Right ventricle myocardium superior (tissue), 1 donor: Measurements from ENCODE around the gene HIVEP1. TPM values are rescaled to one million over a fixed set of nuclear protein-coding genes. Genes with fewer than 3 reads are reported as not detected.
A peak's percentile ranks its signal among the peaks of the same experiment; 100 is the strongest.

Experiments
- ATAC-seq: fragments of 200-7000 bp; cut with Tn5 transposase; one replicate; pipeline ENCODE4 v1.9.1; 2020; ENCODE audit warnings: mild to moderate bottlenecking; ENCODE audit not compliant: poor library complexity
- DNase-seq: peaks from one replicate; pipeline ENCODE4 v3.0.0-alpha.2; 2020
- intact Hi-C: fragments of 100-400 bp; cut with DNase I; formaldehyde crosslinking; loops from one replicate; pipeline ENCODE4 v1.11.2; 2022
- total RNA-seq: library from RNA; stranded (reverse); fragmentation: NEBNext Ultra II Directional; extraction: Animal tissue kit (Norgen Biotek cat#: 25700); gene quantifications from one replicate; pipeline ENCODE4 v1.2.1, GENCODE V29; 2021
- donor health status: DM: no; HTN: yes; CAD: no; lungs with severe emphysema.

Gene HIVEP1
- total RNA-seq, 1 donor from 2014 or later = 12.0 TPM

GRCh38 chr6:11987386-11987785 lies 24.7 kb upstream of the HIVEP1 start:
- DNase-seq (no peak), ATAC-seq (no peak)
- intact Hi-C loops = no loop called here

- DNase-seq (no peak), ATAC-seq (no peak)
- intact Hi-C loops = no loop called here
These were observed 22.7 kb upstream of the HIVEP1 start for GRCh38 chr6:11989386-11989785.

- no peak for DNase-seq
- ATAC-seq = no peak
- intact Hi-C loops = no loop called here
These were observed 20.0 kb upstream of the HIVEP1 start for GRCh38 chr6:11992086-11992485.

GRCh38 chr6:11994875-11995461 lies 17.1 kb upstream of the HIVEP1 start:
- no peak for ATAC-seq

GRCh38 chr6:11996751-11997150 lies 15.4 kb upstream of the HIVEP1 start:
- intact Hi-C loops = no loop called here
- no peak for DNase-seq
- no peak for ATAC-seq

More at GRCh38 chr6:11994875-11995461, 17.1 kb upstream of the HIVEP1 start:
- intact Hi-C loops = no loop called here
- DNase-seq = no peak

GRCh38 chr6:11999246-11999645 lies 12.9 kb upstream of the HIVEP1 start:
- DNase-seq = no peak
- intact Hi-C loops = no loop called here
- ATAC-seq = peak; percentile 78

- no peak for DNase-seq
- intact Hi-C loops = no loop called here
- ATAC-seq = no peak
These were observed 11.9 kb upstream of the HIVEP1 start for GRCh38 chr6:12000174-12000573.

- DNase-seq (peak; percentile 47), ATAC-seq (peak; percentile 59)
- intact Hi-C loops = no loop called here
These were observed 11.0 kb upstream of the HIVEP1 start for GRCh38 chr6:12001004-12001705.

GRCh38 chr6:12001706-12002435 lies 10.2 kb upstream of the HIVEP1 start:
- intact Hi-C loops = no loop called here
- ATAC-seq = no peak
- DNase-seq = no peak

- no peak for DNase-seq
- no peak for ATAC-seq
- intact Hi-C loops = no loop called here
These were observed 4.6 kb upstream of the HIVEP1 start for GRCh38 chr6:12007473-12007872.

- no peak for ATAC-seq
These were observed 4.2 kb upstream of the HIVEP1 start for GRCh38 chr6:12007887-12008286.

GRCh38 chr6:12008366-12009179 lies 3.5 kb upstream of the HIVEP1 start:
- intact Hi-C loops = no loop called here
- DNase-seq = peak; percentile 91
- ATAC-seq = peak; percentile 55

More at GRCh38 chr6:12007887-12008286, 4.2 kb upstream of the HIVEP1 start:
- intact Hi-C loops = no loop called here
- DNase-seq = no peak

- no peak for ATAC-seq
- DNase-seq = no peak
- intact Hi-C loops = no loop called here
These were observed 2.9 kb upstream of the HIVEP1 start for GRCh38 chr6:12009180-12009685.

GRCh38 chr6:12009876-12010634 lies 2.1 kb upstream of the HIVEP1 start:
- DNase-seq (no peak), ATAC-seq (no peak)
- intact Hi-C loops = no loop called here

- peak; percentile 84 for DNase-seq
- intact Hi-C loops = no loop called here
- ATAC-seq = peak; percentile 55
These were observed 1.4 kb upstream of the HIVEP1 start for GRCh38 chr6:12010635-12011275.

- ATAC-seq (peak; percentile 93), DNase-seq (peak; percentile 99)
- intact Hi-C loops = no loop called here
These were observed 655 bp upstream of the HIVEP1 start for GRCh38 chr6:12011276-12012037.
